NCI-H187 treated with DMSO at 0.1 percent for 48 hours (cell line): ENCODE results near the gene NSMCE4A.
"Not testable (repeated sequence)": the region's sequence is repeated elsewhere in the genome, so short reads cannot be mapped to it uniquely, and the experiment has no call there.

Source experiments
- DNase-seq: peaks from one replicate; lab custom pipeline; 2025; lab: John Stamatoyannopoulos, UW

The NSMCE4A gene

GRCh38 chr10:121974535-121975294, at the start of gene NSMCE4A:
TSS of gene NSMCE4A (minus strand) at chr10:121975217. CDS start at chr10:121975165, 52 bp downstream.
- DNase-seq, result no peak

- not testable (repeated sequence) for DNase-seq
These were observed 48.2 kb upstream of the NSMCE4A start for GRCh38 chr10:122023257-122023656.

GRCh38 chr10:122022276-122022675, 47.3 kb upstream of the NSMCE4A start:
- DNase-seq, result no peak

DNA sequence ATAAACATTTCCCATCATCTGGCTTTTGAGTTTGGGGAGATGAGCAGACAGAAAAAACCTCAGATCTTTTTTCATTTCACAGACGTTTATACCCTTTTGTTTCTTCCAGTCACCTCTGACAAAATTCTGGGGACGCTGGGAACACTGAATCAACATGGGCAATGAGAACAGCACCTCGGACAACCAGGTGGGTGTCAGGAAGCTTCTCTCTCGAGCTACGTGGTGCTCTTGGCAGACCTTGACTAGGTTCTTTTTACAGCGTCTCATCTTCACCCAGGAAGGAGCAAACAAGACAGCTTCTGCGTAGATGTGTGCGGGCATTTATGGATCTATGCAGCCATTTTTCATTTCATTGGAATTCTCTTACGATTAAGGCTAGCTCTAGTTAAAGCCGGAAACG, 46.8 kb upstream of the NSMCE4A start:
- DNase-seq, result no peak

DNA sequence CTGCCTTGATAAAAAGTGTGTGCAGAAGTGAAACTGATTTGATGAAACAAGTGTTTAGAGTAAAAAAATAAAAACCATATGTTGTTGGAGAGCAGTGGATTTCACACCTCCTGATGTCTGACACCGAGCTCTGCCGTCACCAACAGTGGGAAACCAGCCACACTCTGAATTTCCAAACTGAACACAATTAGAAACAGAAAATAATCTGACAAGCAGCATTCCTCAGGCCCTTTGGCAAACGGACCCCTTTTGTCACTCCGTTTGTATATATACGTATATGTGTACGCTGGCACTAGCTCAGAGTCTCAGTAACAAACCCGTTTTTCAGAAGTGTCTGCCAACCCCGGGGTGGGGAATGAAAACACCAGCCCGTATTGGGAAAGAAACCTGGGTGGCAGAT, 46.4 kb upstream of the NSMCE4A start:
- no peak for DNase-seq

- no peak for DNase-seq
These were observed 45.2 kb upstream of the NSMCE4A start for GRCh38 chr10:122020226-122020625.

GRCh38 chr10:122019414-122019975, 44.5 kb upstream of the NSMCE4A start:
- no peak for DNase-seq

- no peak for DNase-seq
These were observed 44.0 kb upstream of the NSMCE4A start for GRCh38 chr10:122018951-122019413.

GRCh38 chr10:122018491-122018890, 43.5 kb upstream of the NSMCE4A start:
- DNase-seq, result no peak

GRCh38 chr10:122017926-122018325, 42.9 kb upstream of the NSMCE4A start:
- not testable (repeated sequence) for DNase-seq

DNA sequence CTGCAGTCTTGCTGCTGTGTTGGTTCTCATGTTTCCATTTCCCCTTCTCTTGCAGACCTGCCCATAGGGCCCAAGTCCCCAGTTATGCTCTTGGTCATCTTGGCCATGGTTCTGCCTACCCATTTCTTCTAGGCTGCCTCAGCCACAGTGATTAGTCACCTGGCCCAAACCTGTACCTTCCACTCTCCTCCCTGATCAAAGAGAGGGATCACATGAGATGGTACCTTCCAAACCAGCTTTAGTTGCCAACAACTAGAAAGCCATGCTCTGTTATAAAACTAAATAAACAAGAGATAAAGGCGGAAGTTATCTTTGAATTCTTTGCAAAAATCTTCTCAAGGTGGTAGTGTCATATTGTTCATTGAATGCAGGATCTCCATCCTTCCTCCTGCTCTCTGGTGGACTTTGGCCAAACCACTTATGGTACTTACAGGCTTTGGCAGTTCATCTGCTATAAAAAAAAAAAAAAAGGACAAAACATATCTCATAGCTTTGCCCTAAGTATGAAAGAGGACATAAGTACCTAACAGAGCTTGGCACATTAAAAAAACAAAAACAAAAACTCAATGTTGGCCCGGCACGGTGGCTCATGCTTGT, 39.7 kb upstream of the NSMCE4A start:
- no peak for DNase-seq

- no peak for DNase-seq
These were observed 38.3 kb upstream of the NSMCE4A start for GRCh38 chr10:122013311-122013780.

- no peak for DNase-seq
These were observed 37.7 kb upstream of the NSMCE4A start for GRCh38 chr10:122012731-122013130.

GRCh38 chr10:122010405-122011050, 35.5 kb upstream of the NSMCE4A start:
- DNase-seq, result no peak

GRCh38 chr10:122007415-122007814, 32.4 kb upstream of the NSMCE4A start:
- DNase-seq, result no peak

DNA sequence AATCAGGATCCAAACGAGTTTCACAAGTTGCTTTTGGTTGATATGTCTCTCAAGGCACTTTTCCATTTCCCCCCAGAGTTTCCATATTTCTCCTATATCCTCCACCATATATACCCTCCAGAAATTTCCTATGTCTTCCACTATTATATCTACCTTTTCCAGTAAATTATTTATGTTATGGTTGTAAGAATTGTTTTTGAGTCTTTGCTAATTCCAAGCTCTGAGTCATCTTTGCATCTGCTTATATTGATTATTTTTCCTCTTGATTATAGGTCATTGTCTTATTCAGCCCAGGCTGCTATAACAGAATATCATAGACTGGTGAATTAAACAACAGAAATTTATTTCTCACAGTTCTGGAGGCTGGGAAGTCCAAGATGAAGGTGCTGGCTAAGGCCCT, 26.7 kb upstream of the NSMCE4A start:
- DNase-seq, result no peak

GRCh38 chr10:121999301-121999700, 24.3 kb upstream of the NSMCE4A start:
- no peak for DNase-seq

GRCh38 chr10:121998462-121998861, 23.4 kb upstream of the NSMCE4A start:
- DNase-seq, result no peak

DNA sequence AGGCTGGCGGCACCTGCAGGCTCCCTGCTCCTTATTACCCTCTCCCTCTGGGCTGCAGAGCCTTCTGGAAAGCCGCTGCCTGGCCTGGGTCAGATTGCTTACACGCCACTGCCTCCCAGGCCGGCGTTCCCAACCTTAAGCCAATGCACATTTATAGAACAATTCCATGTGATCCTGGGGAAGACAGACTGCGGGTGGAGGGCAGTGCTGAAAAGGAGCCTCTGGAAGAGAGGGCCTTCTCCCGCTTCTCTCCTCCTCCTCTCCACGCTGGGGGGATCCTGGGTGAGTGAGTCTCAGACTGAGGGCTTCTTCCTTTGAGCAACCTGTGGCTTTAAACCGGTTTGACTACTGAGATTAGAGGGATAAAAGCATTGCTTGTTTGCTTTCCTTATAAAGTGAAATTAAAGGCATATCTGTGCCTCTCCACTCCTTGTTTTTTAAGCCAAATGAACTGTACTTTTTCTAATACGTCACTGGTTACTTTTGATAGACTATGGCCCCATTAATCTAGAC, 19.5 kb upstream of the NSMCE4A start:
- no peak for DNase-seq

DNA sequence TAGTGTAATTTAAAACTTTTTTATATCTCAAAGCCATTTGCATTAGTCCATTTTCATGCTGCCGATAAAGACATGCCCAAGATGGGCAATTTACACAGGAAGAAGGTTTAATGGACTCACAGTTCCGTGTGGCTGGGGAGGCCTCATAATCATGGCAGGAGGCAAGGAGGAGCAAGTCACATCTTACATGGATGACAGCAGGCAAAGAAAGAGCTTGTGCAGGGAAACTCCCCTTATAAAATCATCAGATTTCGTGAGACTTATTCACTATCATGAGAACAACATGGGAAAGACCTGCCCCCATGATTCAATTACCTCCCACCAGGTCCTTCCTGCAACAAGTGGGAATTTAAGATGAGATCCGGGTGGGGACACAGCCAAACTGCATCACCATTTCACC, 16.7 kb upstream of the NSMCE4A start:
- not testable (repeated sequence) for DNase-seq

- no peak for DNase-seq
These were observed 15.1 kb upstream of the NSMCE4A start for GRCh38 chr10:121990015-121990677.
